Chondrocyte (in vitro differentiated cells): Measurements from ENCODE around the gene LHFPL2. TPM values are rescaled to one million over a fixed set of nuclear protein-coding genes. Genes with fewer than 3 reads are reported as not detected.

Experiments used
- DNase-seq: peaks from one replicate; pipeline ENCODE4 v3.0.0; 2021; ENCODE audit warnings: mixed read lengths, low spot score
- H3K27ac Mint-ChIP-seq: one replicate; pipeline ENCODE4 v1.8.0; 2021; ENCODE audit warnings: mild to moderate bottlenecking, moderate library complexity, mixed read lengths; ENCODE audit not compliant: unreplicated experiment
- H3K27me3 Mint-ChIP-seq: 2 replicates; pipeline ENCODE4 v1.8.0; 2021; ENCODE audit warnings: low read depth, mixed read lengths
- H3K36me3 Mint-ChIP-seq: 2 replicates; pipeline ENCODE4 v1.8.0; 2021; ENCODE audit warnings: low read depth, mixed read lengths
- H3K4me1 Mint-ChIP-seq: 2 replicates; pipeline ENCODE4 v1.8.0; 2021; ENCODE audit warnings: low read depth, mild to moderate bottlenecking, mixed read lengths
- H3K4me3 Mint-ChIP-seq: one replicate; pipeline ENCODE4 v1.8.0; 2021; ENCODE audit warnings: mild to moderate bottlenecking, moderate library complexity, mixed read lengths; ENCODE audit not compliant: unreplicated experiment
- H3K9me3 Mint-ChIP-seq: 2 replicates; pipeline ENCODE4 v1.8.0; 2021; ENCODE audit warnings: low read depth, mixed read lengths
- CTCF ChIP-seq: fragments of 200-600 bp; sonication (generic); IDR thresholded peaks from 2 replicates; pipeline ENCODE4 v1.5.0; 2021; ENCODE audit warnings: antibody characterized with exemption, mild to moderate bottlenecking, moderate library complexity
- total RNA-seq: library from RNA; stranded (reverse); gene quantifications from 3 replicates; pipeline ENCODE4 v1.2.1, GENCODE V29; 2021

LHFPL2 gene
- total RNA-seq, 1 donor from 2014 or later, result 49.4 TPM

GRCh38 chr5:78501411-78502352, 146.9 kb downstream of the LHFPL2 start:
- Mint-ChIP-seq H3K4me3 (peak overlapping the region; percentile 35), H3K27me3 (no peaks in the 10 kb centered on the region), H3K36me3 (peaks cover 4% of the 10 kb centered on the region), H3K4me1 (peaks cover 90% of the 10 kb centered on the region), H3K27ac (peak overlapping the region; percentile 88), H3K9me3 (no peaks in the 10 kb centered on the region)
- TF ChIP-seq CTCF, result no peak
- DNase-seq, result no peak

GRCh38 chr5:78500871-78501270, 147.7 kb downstream of the LHFPL2 start:
- Mint-ChIP-seq H3K27ac (peak overlapping the region; percentile 88), H3K4me1 (peaks cover 90% of the 10 kb centered on the region), H3K4me3 (no peak overlapping the region), H3K27me3 (no peaks in the 10 kb centered on the region), H3K9me3 (no peaks in the 10 kb centered on the region), H3K36me3 (peaks cover 4% of the 10 kb centered on the region)
- no peak for DNase-seq
- no peak for TF ChIP-seq CTCF

GRCh38 chr5:78500028-78500427, 148.5 kb downstream of the LHFPL2 start:
- Mint-ChIP-seq H3K27ac (no peak overlapping the region), H3K4me3 (no peak overlapping the region), H3K36me3 (peaks cover 4% of the 10 kb centered on the region), H3K27me3 (no peaks in the 10 kb centered on the region), H3K4me1 (peaks cover 90% of the 10 kb centered on the region), H3K9me3 (no peaks in the 10 kb centered on the region)
- TF ChIP-seq CTCF, result no peak
- DNase-seq, result no peak

GRCh38 chr5:78499485-78499884, 149.1 kb downstream of the LHFPL2 start:
- H3K4me1 Mint-ChIP-seq, result peaks cover 90% of the 10 kb centered on the region
- H3K9me3 Mint-ChIP-seq, result no peaks in the 10 kb centered on the region
- no peak for TF ChIP-seq CTCF
- H3K27me3 Mint-ChIP-seq, result no peaks in the 10 kb centered on the region
- H3K4me3 Mint-ChIP-seq, result no peak overlapping the region
- DNase-seq, result no peak
- H3K36me3 Mint-ChIP-seq, result peaks cover 4% of the 10 kb centered on the region
- no peak overlapping the region for H3K27ac Mint-ChIP-seq

- H3K4me1 Mint-ChIP-seq, result peaks cover 82% of the 10 kb centered on the region
- H3K9me3 Mint-ChIP-seq, result no peaks in the 10 kb centered on the region
- TF ChIP-seq CTCF, result no peak
- peaks cover 7% of the 10 kb centered on the region for H3K36me3 Mint-ChIP-seq
- no peak overlapping the region for H3K27ac Mint-ChIP-seq
- DNase-seq, result no peak
- H3K4me3 Mint-ChIP-seq, result no peak overlapping the region
- no peaks in the 10 kb centered on the region for H3K27me3 Mint-ChIP-seq
Observed at GRCh38 chr5:78497573-78498533, 150.7 kb downstream of the LHFPL2 start.
